Aorta (tissue), 5 donors: ENCODE results near the gene KCNT2. TPM values are rescaled to one million over a fixed set of nuclear protein-coding genes. Genes with fewer than 3 reads are reported as not detected.

ENCODE experiments used
- ATAC-seq: fragments of 200-7000 bp; cut with Tn5 transposase; one replicate; pipeline ENCODE4 v1.9.1; 2022; ENCODE audit warnings: moderate library complexity; ENCODE audit not compliant: low FRiP score
- DNase-seq, 2 donors: peaks; one replicate each; pipeline ENCODE4 v3.0.0-alpha.2; 2020
- H3K27ac ChIP-seq, 2 donors: one replicate each; pipeline ENCODE4 v1.5.1; 2013; ENCODE audit warnings: low read length in 2 of 2, mild to moderate bottlenecking in 2 of 2, moderate library complexity in 2 of 2, control low read depth in 1 of 2, inconsistent platforms in 1 of 2, low read depth in 1 of 2
- H3K27me3 ChIP-seq, 2 donors: one replicate each; pipeline ENCODE4 v1.6.1; 2013; ENCODE audit warnings: control low read depth in 1 of 2, low read length in 1 of 2, mild to moderate bottlenecking in 1 of 2, moderate library complexity in 1 of 2; ENCODE audit not compliant: insufficient read depth in 2 of 2, control insufficient read depth in 1 of 2
- H3K36me3 ChIP-seq, 2 donors: one replicate each; pipeline ENCODE4 v1.6.1; 2013; ENCODE audit warnings: control low read depth in 1 of 2, low read length in 1 of 2, mild to moderate bottlenecking in 1 of 2; ENCODE audit not compliant: insufficient read depth in 2 of 2, control insufficient read depth in 1 of 2
- H3K4me1 ChIP-seq, 2 donors: one replicate each; pipeline ENCODE4 v1.6.1; 2013; ENCODE audit warnings: low read length in 2 of 2, control low read depth in 1 of 2, mild to moderate bottlenecking in 1 of 2, moderate library complexity in 1 of 2; ENCODE audit not compliant: insufficient read depth in 2 of 2, control insufficient read depth in 1 of 2
- H3K4me3 ChIP-seq, 2 donors: one replicate each; pipeline ENCODE4 v1.5.1; 2013; ENCODE audit warnings: low read length in 2 of 2, control low read depth in 1 of 2, mild to moderate bottlenecking in 1 of 2
- H3K9me3 ChIP-seq: one replicate; pipeline ENCODE4 v1.6.1; 2013; ENCODE audit warnings: mild to moderate bottlenecking, low read length; ENCODE audit not compliant: control insufficient read depth
- WGBS, 2 donors: extraction: QIAGEN DNeasy Blood & Tissue Kit; methylation state at CpG; one replicate each; pipeline ENCODE4 v1.1.7; 2013; 5-methylcytosine and 5-hydroxymethylcytosine counted together
- intact Hi-C, 2 donors: fragments of 100-400 bp; cut with DNase I; formaldehyde crosslinking; loops; one replicate each; pipeline versions ENCODE4 v1.14.2 to v1.15.0; 2022
- polyA plus RNA-seq, 2 donors: library from polyadenylated mRNA; stranded (reverse); fragments of 200-250 nt; gene quantifications; one replicate each; pipeline ENCODE4 v1.2.3, GENCODE V29; 2013
- total RNA-seq, 2 donors: library from RNA; stranded (reverse); fragmentation: NEBNext Ultra II Directional; extraction: Animal tissue kit (Norgen Biotek cat#: 25700); gene quantifications; one replicate each; pipeline ENCODE4 v1.2.1, GENCODE V29; 2021
- donor health status: healthy with polysubstance abuse.
- donor health status: Bipolar disorder and iron deficiency.
- donor health status: DM: no; HTN: no; CAD: no.
- donor health status: DM: no; HTN: no; CAD: no.
- donor health status: DM: yes; HTN: yes; CAD: no.

KCNT2 gene
- total and polyA plus RNA-seq, 4 donors, result 3.0 to 23.3 (median 16.3) TPM

GRCh38 chr1:196260270-196260669 is 348.0 kb downstream of the KCNT2 start:
- Histone ChIP-seq H3K36me3 (no peaks in the 10 kb centered on the region), H3K27ac (no peak overlapping the region), H3K4me1 (no peaks in the 10 kb centered on the region), H3K27me3 (no peaks in the 10 kb centered on the region), H3K9me3 (no peaks in the 10 kb centered on the region), H3K4me3 (no peak overlapping the region)
- no peak for ATAC-seq
- intact Hi-C loops, result no loop called here
- no peak for DNase-seq

- ATAC-seq, result no peak
- intact Hi-C loops, result no loop called here
- no peak for DNase-seq
- Histone ChIP-seq H3K27ac (no peak overlapping the region), H3K4me1 (no peaks in the 10 kb centered on the region), H3K36me3 (no peaks in the 10 kb centered on the region), H3K27me3 (no peaks in the 10 kb centered on the region), H3K9me3 (no peaks in the 10 kb centered on the region), H3K4me3 (no peak overlapping the region)
- 59 to 65% methylated on average over 2 of the region's 2 CpGs for whole genome bisulfite sequencing, 2 donors
Measured at GRCh38 chr1:196259316-196259715, 348.9 kb downstream of the KCNT2 start.

- H3K4me3 ChIP-seq, result no peak overlapping the region
- intact Hi-C loops, result no loop called here
Measured at GRCh38 chr1:196255762-196256161, 352.5 kb downstream of the KCNT2 start.

GRCh38 chr1:196229546-196229945 is 378.7 kb downstream of the KCNT2 start:
- H3K4me1 ChIP-seq, result no peaks in the 10 kb centered on the region
- no peak for ATAC-seq
- intact Hi-C loops, result no loop called here

More at GRCh38 chr1:196255762-196256161, 352.5 kb downstream of the KCNT2 start:
- H3K27ac ChIP-seq, result no peak overlapping the region
- ATAC-seq (no peak), DNase-seq (no peak)
- H3K36me3 ChIP-seq, result no peaks in the 10 kb centered on the region
- H3K4me1 ChIP-seq, result no peaks in the 10 kb centered on the region
- H3K9me3 ChIP-seq, result no peaks in the 10 kb centered on the region
- H3K27me3 ChIP-seq, result no peaks in the 10 kb centered on the region

DNA sequence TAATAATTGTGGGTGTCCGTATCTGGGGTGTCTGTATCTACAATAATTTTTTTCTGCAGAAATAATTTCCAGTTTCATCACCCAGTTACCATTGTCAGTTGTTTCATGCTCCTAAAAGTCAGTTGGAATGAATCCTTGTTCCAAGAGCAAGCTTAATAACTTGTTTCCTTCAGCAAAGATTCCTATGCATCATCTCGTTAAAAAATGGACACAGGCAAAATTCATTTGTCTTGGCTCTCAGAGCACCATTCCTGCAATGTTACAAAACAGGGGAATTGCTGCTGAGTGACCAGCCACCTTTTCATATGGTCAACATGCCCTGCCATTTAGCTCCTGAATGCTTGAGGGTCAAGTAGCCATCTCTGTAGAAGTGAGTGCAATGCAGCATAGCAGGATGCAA is 393.4 kb downstream of the KCNT2 start:
- no peak overlapping the region for H3K27ac ChIP-seq
- H3K9me3 ChIP-seq, result no peaks in the 10 kb centered on the region
- WGBS, 2 donors, result 76 to 83% methylated on average over 2 of the region's 2 CpGs
- H3K36me3 ChIP-seq, result no peaks in the 10 kb centered on the region
- intact Hi-C loops, result no loop called here
- DNase-seq (no peak), ATAC-seq (no peak)
- no peaks in the 10 kb centered on the region for H3K27me3 ChIP-seq
- no peak overlapping the region for H3K4me3 ChIP-seq
- H3K4me1 ChIP-seq, result peaks cover 0 to 2% of the 10 kb centered on the region in 2 donors

More at GRCh38 chr1:196229546-196229945, 378.7 kb downstream of the KCNT2 start:
- Histone ChIP-seq H3K36me3 (no peaks in the 10 kb centered on the region), H3K4me3 (no peak overlapping the region), H3K27me3 (no peaks in the 10 kb centered on the region), H3K9me3 (no peaks in the 10 kb centered on the region), H3K27ac (no peak overlapping the region)
- no peak for DNase-seq

- Histone ChIP-seq H3K27ac (no peak overlapping the region), H3K36me3 (no peaks in the 10 kb centered on the region), H3K4me3 (no peak overlapping the region), H3K4me1 (peaks cover 0 to under 1% of the 10 kb centered on the region in 2 donors), H3K27me3 (no peaks in the 10 kb centered on the region), H3K9me3 (no peaks in the 10 kb centered on the region)
- intact Hi-C loops, result no loop called here
- WGBS, 2 donors, result 75% methylated on average over 2 of the region's 2 CpGs
- ATAC-seq (no peak), DNase-seq (no peak)
Measured at GRCh38 chr1:196209983-196210382, 398.3 kb downstream of the KCNT2 start.

GRCh38 chr1:196209265-196209664 is 399.0 kb downstream of the KCNT2 start:
- 77 to 79% methylated on average over 3 of the region's 3 CpGs for WGBS, 2 donors
- H3K9me3 ChIP-seq, result no peaks in the 10 kb centered on the region
- ATAC-seq (no peak), DNase-seq (no peak)
- H3K4me3 ChIP-seq, result no peak overlapping the region
- H3K27ac ChIP-seq, result no peak overlapping the region
- intact Hi-C loops, result no loop called here
- H3K27me3 ChIP-seq, result no peaks in the 10 kb centered on the region
- H3K4me1 ChIP-seq, result no peaks in the 10 kb centered on the region
- H3K36me3 ChIP-seq, result no peaks in the 10 kb centered on the region

DNA sequence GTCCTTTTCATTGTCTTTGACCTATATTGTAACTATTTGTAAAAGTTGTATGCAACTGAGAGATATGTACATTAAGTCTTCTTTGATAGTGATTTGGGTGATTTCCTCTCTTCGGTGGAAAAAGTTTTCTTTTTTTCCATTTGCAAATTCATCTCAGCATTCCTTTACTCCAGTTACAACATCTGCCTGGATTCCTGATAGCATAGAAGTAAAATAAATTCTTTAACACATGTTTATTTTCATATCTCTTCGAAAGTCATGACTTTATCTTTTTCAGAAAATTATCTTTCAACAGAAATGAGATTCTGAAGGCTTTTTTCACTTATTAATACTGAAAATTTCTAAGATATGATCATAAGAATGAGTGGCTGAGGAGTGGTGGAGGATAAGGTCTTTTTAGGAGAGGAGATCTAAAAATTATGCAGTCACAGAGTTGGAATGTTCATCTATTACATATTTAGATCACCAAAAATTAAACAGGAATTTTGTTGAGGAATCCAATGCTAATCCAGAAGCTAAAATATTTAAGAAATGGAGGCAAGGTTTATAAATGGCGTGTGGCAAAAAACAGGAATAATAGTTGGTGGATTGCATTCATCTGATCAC is 400.5 kb downstream of the KCNT2 start:
- Histone ChIP-seq H3K9me3 (no peaks in the 10 kb centered on the region), H3K27ac (no peak overlapping the region), H3K27me3 (no peaks in the 10 kb centered on the region), H3K4me3 (no peak overlapping the region), H3K4me1 (no peaks in the 10 kb centered on the region), H3K36me3 (no peaks in the 10 kb centered on the region)
- DNase-seq (no peak), ATAC-seq (no peak)
- intact Hi-C loops, result no loop called here
- WGBS, 2 donors, result 60 to 64% methylated on average over 3 of the region's 3 CpGs

DNA sequence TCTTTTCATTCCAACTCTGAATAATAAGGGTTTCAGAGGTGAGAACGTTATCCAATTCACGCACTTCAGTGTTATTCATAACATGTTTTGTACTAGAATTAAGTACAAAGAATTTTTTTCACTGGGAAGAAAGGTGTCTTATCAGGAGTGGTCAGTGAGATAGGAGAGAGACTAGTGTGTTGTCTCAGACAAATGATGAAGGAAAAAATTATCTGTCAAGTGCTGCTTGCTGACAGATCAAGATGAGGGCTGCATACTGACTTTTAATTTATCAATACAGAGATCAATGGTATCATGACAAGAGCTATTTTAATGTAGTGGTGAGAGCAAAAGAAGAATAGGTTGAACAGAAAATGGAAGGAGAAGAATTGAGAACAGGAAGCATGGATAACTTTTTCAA is 402.4 kb downstream of the KCNT2 start:
- Histone ChIP-seq H3K27ac (no peak overlapping the region), H3K9me3 (no peaks in the 10 kb centered on the region), H3K36me3 (no peaks in the 10 kb centered on the region), H3K4me3 (no peak overlapping the region), H3K4me1 (no peaks in the 10 kb centered on the region), H3K27me3 (no peaks in the 10 kb centered on the region)
- ATAC-seq, result no peak
- WGBS, 2 donors, result 80 to 86% methylated on average over 2 of the region's 2 CpGs
- no peak for DNase-seq
- intact Hi-C loops, result no loop called here
